Activated CD4-positive, alpha-beta T cell treated with anti-CD3 and anti-CD28 coated beads, Interleukin-2, amount 50 U/mL, for 4 hours (primary cell): ENCODE results near the gene WRAP73.

Experiments
- DNase-seq, 2 experiments: peaks; one replicate each; pipeline ENCODE4 v3.0.0-alpha.2; 2020

The WRAP73 gene

GRCh38 chr1:3664700-3665375, 14.9 kb upstream of the WRAP73 start:
- no peak for DNase-seq

DNA sequence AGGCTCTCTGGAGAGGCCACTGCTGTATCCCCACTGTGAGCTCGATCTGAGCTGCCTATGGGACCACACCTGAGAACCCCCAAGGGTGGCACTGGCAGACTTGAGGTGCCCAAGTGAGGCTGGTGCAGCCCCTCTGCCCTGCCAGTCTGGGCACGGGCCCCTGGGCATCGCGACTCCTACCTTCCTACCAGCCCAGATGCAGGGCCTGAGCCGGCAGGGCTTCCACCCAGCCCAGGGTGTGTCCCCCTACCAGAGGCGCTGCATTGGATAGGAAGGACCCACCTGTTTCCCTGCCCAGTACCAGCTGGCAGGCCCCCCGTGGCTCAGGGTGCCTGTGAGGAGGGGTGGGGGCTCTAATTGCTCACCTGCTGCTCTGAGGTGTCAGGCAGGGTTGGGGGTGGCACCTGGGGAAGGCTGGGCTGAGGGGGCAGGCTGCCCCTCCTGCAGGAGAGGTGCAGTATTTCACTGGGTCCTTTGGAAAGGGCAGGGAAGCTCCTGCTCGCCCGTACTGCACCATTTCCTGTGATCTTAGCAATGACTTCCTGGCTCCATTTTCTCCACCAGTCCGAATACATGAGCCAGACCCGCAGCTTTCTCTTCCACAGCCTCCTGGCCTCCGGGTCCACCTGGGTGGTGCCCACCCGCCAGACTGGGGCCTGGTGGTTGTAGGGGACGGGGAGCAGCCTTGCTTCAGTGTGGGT, 14.2 kb upstream of the WRAP73 start:
- DNase-seq: no peak

- DNase-seq: no peak
Measured at GRCh38 chr1:3662080-3662671, 12.3 kb upstream of the WRAP73 start.

DNA sequence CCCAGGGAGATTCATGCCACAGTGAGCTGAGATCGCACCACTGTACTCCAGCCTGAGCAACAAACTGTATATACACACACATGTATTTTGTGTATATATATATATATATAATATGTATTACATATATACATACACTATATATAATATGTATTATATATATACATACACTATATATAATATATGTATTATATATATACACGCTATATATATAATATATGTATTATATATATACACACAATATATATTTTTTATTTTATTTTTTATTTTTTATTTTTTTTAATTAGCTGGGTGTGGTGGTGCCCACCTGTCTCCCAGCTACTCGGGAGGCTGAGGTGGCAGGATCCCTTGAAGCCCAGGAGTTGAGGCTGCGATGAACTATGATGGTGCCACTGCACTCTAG, 11.7 kb upstream of the WRAP73 start:
- DNase-seq: no peak

DNA sequence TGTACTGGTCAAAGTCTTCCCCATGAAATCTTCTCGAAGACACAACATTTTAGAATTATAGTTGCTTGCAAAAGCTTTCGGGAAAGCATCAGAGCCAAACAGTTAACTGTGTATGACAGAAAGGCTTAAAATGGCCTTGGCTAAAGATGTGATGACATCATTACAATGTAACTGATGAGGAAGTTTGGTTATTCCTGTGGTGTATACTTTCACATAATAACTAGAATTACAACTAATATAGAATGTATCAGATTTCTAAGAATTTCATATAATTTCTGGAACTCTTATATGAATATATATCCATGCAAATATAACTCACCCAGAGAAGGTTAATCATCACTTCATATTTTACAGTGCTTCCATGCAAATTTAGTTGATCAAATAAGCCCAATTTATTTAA, 10.8 kb upstream of the WRAP73 start:
- no peak for DNase-seq

GRCh38 chr1:3659093-3659492, 9.2 kb upstream of the WRAP73 start:
- no peak for DNase-seq

GRCh38 chr1:3658231-3658615, 8.3 kb upstream of the WRAP73 start:
- no peak for DNase-seq

DNA sequence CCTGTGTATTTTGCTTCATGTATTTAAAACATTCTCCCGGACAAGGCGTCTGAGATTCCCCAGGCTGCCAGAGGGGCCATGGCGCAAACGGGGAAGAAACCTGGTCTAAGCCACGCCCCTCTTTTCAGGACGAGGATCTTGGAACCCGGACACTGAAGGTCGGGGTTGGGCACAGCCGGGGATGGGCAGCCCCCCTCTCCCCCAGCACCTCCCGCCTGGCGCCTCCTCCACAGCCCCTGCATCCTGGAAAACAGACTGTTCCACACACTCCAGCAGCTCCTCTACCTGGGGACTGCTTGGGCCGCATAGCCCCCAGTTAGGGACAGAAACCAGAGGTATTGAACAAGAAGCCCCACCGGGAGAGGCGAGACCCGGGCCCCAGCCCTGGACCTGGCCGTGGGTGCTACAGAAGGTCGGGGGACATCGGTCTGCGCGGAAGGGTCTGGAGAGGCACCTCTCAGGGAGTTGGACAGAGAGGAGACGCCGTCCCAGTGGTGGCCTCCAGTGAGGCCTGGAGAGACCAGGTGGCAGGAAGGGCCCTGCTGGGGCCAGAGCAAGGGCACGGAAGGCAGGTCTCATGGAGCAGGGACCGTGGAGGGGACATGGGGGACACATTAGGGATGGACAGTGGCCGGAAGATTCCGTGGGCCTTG, 7.8 kb upstream of the WRAP73 start:
- DNase-seq: no peak

DNA sequence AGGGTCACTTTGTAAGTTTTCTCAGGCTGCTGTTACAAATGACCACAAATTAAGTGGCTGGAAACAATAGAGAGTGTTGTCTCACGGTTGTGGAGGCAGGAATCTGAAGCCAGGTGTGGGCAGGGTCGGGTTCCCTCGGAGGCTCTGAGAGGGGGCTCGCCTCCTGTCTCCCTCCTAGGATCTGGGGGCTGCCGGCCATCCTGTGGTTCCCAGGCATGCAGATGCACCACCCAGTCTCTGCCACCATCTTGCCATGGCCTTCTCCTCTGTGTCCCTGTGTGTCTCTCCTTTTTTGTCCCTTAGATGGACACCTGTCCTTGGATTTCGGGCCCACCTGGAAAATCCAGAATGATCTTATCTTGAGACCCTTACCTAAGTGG, 7.2 kb upstream of the WRAP73 start:
- no peak for DNase-seq

- no peak for DNase-seq
Measured at GRCh38 chr1:3656450-3657095, 6.7 kb upstream of the WRAP73 start.

GRCh38 chr1:3654549-3655281, 4.8 kb upstream of the WRAP73 start:
- no peak for DNase-seq

DNA sequence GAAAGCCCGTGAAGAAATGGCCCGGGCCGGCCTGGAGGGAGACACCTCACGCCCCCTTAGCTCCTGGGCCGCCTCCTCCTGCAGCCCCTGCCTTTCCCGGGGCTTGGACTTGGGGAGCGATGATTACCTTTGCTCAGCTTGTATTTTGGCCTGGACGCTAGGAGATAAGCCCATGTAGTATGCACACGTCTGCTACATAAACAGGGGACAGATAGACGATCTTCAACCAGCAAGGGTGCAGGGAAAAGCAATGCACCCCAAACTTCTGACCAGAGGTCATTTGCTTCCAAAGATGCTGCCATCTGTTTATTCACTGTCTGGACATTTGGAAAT, 3.3 kb upstream of the WRAP73 start:
- DNase-seq: no peak

DNA sequence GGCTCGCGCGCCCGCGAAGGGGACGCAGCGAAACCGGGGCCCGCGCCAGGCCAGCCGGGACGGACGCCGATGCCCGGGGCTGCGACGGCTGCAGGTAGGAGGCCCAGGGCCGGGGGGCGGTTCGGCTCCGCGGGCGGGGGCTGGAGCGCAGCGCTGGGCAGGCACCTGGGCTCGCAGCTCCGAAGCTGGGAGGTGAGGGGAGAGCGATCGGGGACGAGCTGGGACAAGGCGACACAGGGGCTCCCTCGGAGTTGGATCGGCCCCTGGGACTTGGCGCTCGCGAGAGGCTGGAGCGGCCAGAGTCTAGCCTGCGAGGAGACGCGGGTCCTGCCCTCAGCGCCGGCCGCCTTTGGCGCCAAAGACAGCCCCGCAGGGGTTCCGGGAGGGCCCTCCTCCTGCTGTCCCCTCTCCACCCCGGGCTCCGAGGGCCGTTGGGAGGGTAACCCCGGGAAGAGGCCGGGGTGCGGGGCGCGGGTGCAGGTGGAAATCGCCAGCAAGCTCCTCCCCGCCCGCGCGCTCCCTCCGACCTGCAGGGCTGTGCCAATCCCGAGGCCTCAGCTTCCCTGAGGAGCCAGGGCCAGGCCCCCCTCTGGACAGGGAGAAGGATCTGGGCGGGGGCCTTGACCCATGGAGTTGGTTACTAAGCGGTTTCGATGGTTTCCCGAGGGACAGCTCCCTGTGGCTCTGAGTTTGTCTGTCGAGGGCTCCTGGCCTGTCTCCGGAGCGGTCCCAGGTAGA, 2.8 kb upstream of the WRAP73 start:
- no peak for DNase-seq

GRCh38 chr1:3651930-3652547, 2.1 kb upstream of the WRAP73 start, which contains the start of gene TP73:
Gene TP73, plus strand, starts transcription at chr1:3652516. Its CDS starts 29,850 bp downstream, at chr1:3682366.
- no peak for DNase-seq

GRCh38 chr1:3651026-3651929, 1.4 kb upstream of the WRAP73 start:
- DNase-seq: no peak

- no peak for DNase-seq
Measured at GRCh38 chr1:3650248-3651025, 534 bp upstream of the WRAP73 start.

DNA sequence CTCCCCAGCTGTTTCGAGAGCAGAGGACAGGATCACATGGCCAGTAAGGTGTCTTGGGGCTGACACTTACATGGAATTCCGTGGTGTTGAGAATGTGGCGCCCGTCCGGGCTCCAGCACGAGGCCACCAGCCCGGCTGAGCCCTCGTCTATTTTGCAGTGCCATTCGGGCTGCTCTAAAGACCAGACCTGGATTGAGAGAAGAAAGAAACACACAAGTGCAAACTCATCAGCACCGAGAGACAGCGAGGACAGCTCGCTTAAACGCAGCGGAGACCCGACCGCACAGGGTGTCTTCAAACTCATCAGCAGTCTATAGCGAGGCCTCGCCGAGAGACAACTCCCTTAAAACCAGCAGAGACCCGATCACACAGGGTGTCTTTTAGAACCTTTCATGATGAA, 3.3 kb downstream of the WRAP73 start:
- no peak for DNase-seq

DNA sequence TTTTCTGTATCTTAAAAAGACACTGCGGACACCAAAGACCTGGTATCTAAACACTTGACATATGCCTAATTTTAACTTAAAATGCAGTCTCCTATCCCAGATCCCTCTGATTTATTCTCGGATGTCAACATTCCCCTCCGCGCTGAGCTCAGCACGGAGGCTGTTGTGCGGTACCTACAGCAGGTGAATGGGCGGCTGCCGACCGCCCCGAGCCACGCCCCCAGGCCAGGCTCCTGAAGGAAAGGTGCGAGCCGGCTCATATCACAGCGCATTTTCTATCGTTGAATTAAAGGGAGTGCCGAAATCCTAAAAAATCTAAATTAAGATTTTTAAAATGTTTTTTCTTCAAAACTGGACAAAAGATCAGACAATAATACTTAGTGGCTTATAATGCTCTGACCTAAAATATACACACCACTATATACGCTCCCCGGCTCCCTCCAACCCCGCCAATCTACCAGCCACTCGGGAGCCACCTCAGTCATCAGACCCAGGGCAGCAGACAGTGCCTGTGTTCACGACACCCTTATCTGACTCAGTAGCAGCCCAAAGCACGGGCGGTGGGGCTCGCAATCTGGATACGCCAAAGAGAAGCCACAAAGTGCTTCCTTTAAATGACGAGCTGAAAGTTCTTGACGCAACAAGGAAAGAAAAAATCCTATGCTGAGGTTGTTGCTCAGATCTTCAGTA, 4.1 kb downstream of the WRAP73 start:
- DNase-seq: no peak

GRCh38 chr1:3645247-3645646, 4.7 kb downstream of the WRAP73 start:
- no peak for DNase-seq
